Renal pelvis (tissue), 4 donors: ENCODE measurements around the gene ANKRD42. TPM values are rescaled to one million over a fixed set of nuclear protein-coding genes. Genes with fewer than 3 reads are reported as not detected.

Experiments used
- DNase-seq: peaks from one replicate; pipeline ENCODE4 v3.0.0-alpha.2; 2013
- polyA plus RNA-seq, 3 donors: library from polyadenylated mRNA; unstranded; fragments of 120-200 nt; gene quantifications; one replicate each; pipeline ENCODE4 v1.2.1, GENCODE V29; 2013; ENCODE audit not compliant: insufficient read length in 3 of 3

ANKRD42 gene
- polyA plus RNA-seq, 3 donors = 15.0 to 21.9 (median 19.9) TPM

DNA sequence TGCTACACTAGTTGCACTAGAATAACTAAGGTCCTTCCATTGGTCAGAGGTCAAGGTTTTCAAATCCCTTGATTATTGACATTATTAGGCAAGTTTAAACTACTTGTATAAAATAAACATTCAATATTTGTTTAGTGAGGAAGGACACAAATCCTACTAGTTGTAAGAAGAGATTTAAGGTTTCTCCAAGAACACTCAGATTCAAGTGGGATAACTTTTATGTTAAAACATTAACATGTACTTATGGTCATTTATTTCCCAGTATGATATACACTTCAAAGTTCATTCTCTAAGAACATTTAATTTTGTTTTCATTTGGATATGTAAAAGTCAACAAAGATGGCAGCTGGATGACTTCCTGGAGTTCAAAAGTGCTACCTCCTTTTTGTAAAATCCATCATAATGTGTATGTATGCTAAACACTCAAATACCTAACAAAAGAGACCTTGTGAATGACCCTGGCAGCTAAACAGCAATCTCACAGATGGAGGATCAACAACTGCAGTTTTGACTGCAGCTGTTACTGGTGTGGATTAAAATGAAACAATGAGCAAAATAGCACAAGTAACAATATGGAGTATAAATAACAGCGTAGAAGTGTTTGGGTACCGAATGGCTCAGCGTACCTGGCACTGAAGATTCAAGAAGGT is 91.1 kb downstream of the ANKRD42 start:
- DNase-seq = no peak

DNA sequence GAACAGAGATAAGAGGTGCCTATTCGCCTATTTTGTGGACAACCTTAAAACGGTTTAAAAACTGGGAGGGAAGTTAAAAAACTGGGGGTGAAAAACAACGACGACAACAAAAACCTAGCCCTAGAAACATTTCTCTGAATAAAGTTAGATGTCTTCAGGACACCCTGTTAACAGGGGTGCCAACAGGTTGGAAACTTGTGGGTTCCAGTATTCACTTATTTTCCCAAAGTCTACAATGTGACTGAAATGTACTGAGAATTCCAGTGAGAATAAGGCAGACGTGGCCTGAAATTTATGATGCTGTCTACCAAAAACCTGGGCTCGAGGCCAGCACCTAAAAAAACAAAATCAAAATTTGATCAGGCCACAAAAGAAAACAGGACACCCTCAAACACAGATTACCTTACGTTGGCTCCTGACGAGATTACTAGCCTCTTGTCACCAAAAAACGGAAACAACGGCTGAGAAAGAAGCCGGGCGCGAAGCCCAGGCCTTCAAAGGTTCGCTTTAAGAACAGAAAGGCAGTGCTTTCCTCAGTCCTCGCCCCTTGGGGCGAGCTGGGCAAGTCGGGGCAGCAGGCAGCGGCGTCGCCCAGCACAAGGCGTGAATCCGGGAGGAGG is 91.7 kb downstream of the ANKRD42 start:
- peak; percentile 35 for DNase-seq

DNA sequence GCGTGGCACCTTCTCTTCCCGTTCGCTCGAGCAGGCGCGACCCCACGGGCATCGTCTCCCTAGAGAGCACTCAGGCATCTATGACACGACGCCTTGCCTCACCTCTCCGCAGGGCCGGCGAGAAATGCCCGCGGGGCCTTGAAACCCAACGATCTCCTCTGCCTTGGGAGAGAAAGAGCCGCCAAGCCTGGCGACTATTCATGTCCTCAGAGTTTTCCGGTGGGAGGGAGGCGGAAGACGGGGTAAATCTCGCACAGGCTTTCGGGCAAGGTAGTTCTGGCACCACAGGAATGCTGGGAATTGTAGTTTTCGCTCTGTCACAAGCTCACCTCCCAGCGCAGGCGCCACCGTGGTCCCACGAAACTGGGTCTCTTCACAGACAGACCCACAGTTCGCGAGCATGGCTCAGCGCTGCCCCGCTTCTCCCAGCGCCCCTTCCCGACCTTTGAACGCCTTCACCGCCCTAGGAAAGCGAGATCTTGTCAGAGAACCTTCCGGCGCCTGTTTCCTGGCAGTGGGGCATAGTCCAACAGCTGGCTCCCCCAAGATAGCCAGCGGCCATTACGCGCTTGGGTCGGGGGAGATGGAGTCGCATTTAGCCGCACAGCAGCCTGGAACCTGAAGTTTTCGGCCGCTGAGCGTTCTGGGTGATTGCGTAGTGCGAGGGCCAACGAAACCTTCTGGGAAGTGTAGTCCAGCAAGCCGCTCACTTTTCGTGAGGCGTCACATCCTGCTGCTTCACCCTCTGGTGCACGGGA is 92.4 kb downstream of the ANKRD42 start, which contains the start of gene CCDC90B:
TSS of gene CCDC90B (minus strand) at position 597 of the 758 bp plus-strand sequence. CDS start at position 202, 395 bp downstream.
- peak; percentile 99 for DNase-seq

DNA sequence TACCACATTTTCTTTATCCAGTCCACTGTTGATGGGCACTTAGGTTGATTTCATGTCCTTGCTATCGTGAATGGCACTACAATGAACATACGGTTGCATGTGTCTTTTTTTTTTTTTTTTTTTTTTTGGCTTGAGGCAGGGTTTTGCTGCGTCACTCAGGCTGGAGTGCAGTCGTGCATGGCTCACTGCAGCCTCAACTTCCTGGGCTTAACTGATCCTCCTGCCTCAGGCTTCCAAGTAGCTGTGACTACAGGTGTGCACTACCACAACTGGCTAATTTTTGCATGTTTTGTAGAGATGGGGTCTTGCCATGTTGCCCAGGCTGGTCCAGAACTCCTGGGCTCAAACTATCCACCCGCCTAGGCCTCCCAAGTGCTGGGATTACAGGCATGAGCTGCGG is 94.1 kb downstream of the ANKRD42 start:
- no peak for DNase-seq

DNA sequence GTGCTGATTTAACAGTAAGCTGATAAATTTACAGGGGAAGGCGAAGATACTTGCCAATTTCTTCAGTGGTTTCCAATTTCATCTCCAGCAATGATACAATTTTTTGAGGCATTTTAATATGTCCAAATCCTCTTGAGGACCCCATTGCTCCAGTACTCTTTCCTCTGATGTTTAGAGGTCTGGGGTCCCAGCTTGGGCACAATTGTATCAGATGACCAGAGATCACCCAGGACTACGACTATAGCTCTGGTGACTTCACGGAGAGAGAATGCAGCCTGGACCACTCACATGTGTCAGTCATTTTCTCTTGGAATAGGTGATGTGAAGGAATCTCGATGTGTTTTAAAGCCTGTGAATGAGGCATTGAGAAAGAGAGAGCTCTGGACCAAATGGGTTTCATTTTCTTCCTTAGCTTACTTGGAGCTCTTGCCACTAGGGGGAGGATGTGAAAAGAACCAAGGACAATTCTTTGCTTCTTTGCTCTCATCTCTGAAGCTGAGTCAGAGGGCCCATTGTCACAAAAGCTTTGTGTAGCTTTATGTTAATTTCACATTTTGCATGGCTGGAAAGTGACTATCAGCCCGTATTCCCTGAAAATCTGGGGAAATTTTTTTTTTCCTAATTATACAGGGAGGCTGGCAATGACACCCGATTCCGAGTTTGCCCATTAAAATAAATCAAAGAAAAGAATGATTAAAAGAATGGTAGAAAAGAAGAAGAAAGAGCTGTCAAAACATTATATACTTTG is 99.4 kb downstream of the ANKRD42 start:
- peak; percentile 53 for DNase-seq

DNA sequence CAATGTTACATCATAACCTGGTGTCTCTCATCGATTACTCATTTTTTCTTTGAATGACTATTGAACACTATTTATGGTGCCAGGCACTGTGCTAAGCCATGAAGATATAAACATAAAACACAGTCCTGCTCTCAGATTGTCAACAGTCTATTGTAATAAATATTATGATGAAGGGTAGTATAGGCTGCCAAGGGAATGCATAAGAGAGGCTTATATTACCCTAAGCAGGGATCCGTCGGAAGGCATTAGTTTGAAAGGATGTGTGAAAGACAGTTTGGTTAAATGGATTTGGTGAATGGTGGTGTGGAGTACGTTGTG is 99.9 kb downstream of the ANKRD42 start:
- DNase-seq = no peak

DNA sequence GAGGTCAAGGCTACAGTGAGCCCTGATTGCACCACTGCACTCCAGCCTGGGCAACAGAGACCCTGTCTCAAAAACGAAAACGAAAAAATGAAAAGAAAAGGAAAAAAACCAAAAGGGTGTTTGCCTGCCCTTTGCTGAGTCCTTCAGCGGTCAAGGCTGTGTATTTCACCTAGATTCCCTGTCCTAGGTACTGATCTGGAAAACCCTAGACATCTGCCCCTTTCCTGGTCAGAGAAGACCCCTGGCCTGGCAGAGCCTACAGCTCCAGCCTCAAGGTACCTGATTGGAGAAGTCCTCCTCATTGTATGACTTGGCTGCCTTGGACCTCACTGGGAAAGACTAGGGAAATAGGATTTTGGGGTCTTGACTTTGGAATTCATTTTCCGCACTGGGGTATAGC is 100.7 kb downstream of the ANKRD42 start:
- DNase-seq = no peak

Other genes starting within 250 kb of the ANKRD42 start
- gene RAB30, start 121.8 kb upstream of the ANKRD42 start, polyA plus RNA-seq = 1 to 10 TPM; 7.5 to 8.7 (median 7.5) TPM
- gene PCF11, start 36.6 kb upstream of the ANKRD42 start, polyA plus RNA-seq = 10 to 100 TPM; 69.1 to 83.3 (median 82.2) TPM
- 10 to 100 TPM; 69.4 to 83.1 (median 77.8) TPM for gene CCDC90B, start 92.7 kb downstream of the ANKRD42 start, polyA plus RNA-seq